Ureter (tissue), 1 donor: Measurements from ENCODE around the gene BPI. TPM values are rescaled to one million over a fixed set of nuclear protein-coding genes. Genes with fewer than 3 reads are reported as not detected.
"Not testable (repeated sequence)": the region's sequence is repeated elsewhere in the genome, so short reads cannot be mapped to it uniquely, and the experiment has no call there.

Experiments used
- DNase-seq: peaks from one replicate; pipeline ENCODE4 v3.0.0-alpha.2; 2020; ENCODE audit warnings: low spot score
- total RNA-seq: library from RNA; stranded (reverse); gene quantifications from one replicate; pipeline ENCODE4 v1.2.4, GENCODE V29; 2023
- donor health status: DM: yes; HTN: yes; CAD: no.

BPI gene
- not detected for total RNA-seq

DNA sequence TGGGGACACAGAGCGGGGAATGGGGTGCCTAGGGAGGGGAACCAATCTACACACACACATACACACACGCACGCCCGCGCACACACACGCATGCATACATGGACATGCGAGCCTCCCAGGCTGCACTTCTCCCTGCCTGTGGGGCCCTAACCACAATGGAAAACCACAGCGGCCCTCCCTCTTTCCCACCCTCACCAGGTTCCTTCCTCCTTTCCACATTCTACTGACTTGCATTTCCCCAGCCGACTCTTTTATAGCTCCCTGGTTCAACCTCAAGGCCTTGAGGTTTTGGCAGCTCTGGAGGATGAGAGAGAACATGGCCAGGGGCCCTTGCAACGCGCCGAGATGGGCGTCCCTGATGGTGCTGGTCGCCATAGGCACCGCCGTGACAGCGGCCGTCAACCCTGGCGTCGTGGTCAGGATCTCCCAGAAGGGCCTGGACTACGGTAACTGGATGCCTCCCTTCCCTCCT, at the start of gene BPI:
Gene BPI (plus strand): TSS at position 249 of the 472 bp plus-strand sequence. CDS start 68 bp downstream, at position 317.
- no peak for DNase-seq

DNA sequence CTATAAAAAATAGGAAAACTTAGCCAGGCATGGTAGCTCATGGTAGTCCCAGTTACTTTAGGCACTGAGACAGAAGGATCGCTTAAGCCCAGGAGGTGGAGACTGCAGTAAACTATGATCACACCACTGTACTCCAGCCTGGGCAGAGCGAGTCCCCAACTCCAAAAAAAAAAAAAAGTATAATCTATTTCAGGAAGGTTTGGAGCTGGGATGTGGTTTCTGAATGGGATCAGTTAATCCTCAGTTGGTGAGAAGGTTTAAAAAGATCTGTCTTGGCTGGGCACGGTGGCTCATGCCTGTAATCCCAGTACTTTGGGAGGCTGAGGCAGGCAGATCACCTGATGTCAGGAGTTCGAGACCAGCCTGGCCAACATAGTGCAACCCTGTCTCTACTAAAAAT, 49.3 kb upstream of the BPI start:
- not testable (repeated sequence) for DNase-seq

DNA sequence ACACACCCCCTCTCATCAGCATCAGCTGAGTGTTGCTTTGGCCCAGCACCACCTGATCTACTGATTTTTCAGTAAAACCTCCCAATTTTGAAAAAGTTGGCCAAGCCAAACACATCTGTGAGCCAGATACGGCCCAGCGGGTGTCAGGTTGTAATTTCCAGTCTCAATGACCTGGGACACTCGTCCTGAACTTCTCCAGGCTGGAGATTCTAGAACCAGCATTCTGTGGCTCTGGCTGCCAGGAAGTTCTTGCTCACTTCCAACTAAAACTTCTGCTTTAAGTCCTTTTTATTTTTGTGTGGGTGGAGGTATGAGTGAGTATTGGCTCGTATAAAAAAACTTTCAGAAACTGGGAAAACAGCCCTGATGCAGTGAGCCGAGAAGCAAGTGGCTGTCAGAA, 48.6 kb upstream of the BPI start:
- no peak for DNase-seq

DNA sequence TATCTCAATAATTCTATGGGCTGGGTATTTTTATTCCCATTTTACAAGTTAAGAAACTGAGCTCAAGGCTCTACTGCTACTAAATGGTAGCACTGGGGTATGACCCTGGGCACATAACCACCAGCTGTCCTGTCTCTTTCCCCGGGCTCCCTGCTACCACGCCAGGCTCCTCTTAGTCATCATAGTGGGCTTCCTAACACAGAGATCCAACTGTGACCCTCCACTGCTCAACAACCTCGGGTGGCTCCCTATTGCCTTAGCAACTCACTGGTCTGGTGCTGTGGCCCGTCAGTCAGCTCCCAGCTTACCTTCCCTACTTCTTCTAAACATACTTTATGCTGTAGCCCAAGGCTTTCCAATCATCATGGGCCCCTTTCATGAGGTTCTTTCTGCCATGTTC, 47.9 kb upstream of the BPI start:
- DNase-seq, result no peak

DNA sequence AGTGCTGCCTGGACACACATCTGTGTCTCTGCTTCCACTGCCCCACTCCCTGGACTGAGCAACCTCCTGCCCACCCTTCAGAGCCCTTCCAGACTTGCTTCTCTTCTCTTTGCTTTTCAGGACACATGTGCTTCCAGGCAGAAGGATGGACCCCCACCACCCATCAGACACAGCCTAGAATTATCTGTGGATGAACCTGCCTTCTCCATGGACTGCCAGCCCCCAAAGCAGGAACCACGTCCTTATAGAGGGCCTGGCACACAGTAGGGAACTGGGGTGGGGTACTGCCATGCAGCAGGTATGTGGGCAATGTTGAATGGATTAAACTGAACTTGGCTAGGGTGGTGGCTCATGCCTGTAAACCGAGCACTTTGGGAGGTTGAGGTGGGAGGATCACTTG, 47.0 kb upstream of the BPI start:
- DNase-seq, result no peak

DNA sequence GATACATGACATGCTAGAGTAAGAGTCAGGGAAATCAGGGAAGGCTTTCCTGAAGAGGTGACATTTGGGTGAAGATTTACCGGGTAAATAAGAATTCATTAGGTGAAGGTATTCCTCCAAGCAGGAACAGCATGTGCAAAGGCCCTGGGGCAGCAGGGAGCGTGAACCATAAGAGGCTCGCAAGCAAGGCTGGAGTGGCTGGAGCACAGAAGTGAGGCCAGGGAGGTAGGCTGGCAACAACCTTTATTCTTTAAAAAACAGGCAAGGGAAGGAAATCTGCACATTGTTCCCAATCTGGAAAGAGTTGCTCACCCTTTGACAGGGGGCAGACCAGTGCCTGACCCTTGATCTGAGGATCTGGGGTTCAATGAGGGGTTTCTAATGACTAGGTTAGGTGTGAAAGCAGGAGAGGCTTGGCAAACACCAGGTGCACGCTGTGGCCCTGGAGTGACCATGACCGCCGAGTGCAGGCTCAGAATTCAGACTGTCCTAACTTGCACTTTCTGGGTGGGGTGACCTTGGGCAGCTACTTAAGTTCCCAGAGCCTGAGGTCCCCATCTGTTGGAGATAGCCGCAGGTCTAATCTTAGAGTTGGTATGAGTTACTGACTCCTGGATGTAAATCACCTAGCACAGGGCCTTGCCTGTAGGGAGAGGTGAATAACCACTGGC, 45.3 kb upstream of the BPI start:
- no peak for DNase-seq

DNA sequence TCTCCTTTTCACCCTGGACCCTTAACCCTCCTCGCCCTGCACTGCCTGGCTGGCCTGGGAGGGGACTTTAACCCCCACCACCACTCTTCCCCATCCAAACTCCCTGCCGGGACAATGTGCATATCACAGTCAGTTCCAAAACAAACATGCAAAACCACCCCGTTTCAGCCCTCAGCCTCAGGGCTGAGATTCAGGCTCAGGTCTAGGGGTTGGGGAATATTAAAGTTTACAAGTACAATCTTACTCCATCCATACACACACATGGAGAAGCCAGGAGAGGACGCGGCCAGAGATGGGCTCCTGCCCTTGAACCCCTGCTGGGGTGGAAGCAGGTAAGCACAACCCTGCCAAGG, 44.0 kb upstream of the BPI start:
- no peak for DNase-seq

DNA sequence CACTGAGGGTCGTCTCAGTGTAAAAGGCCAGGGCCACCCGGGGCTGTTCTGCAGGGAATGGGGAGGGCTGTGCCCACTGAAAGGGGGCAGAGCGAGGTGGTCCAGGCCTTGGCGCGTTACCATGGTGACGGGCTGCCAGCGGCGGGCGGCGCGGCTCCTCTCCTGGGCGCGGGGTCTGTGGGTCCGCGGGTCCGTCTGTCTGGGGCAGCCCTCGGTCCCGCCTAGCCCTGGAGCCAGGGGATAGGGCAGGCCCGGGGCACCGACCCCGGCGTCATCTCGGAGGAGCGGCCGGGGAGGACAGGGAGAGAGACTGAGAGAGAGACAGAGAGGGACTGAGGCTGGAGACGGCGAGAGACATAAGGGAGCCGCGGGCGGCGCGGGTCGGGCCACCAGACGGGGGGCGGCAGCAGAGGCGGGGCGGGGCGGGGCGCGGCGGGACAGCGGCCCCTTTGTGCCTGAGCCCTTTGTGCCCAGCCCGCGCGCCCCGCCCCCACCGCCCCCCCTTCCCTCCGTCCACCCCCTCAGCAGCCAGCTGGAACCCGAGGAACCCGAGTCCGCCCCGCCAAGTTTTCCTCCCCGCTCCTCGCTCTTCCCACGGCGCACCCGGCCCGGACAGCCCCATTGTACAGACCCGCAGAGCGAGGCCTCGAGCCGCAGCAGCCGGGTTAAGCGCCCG, 43.4 kb upstream of the BPI start, which contains the start of gene KIAA1755:
Gene KIAA1755 (minus strand): TSS at position 358 of the 676 bp plus-strand sequence. CDS start 235 bp downstream, at position 123.
- no peak for DNase-seq

DNA sequence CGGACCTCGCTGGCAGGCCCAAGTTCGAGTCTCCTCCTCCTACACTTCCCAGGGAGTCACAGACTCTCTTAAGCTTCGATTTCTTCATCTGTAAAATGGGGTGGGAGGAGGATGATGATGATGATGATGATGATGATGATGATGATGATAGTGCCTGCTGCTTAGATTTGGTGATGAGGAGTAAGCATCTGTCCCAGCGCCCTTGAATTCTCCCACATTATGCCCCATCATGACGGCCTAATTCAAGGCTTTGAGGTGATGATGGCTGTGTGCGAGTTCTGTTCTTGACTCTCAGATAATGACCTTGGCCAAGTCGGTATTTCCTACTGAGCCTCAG, 42.9 kb upstream of the BPI start:
- no peak for DNase-seq

DNA sequence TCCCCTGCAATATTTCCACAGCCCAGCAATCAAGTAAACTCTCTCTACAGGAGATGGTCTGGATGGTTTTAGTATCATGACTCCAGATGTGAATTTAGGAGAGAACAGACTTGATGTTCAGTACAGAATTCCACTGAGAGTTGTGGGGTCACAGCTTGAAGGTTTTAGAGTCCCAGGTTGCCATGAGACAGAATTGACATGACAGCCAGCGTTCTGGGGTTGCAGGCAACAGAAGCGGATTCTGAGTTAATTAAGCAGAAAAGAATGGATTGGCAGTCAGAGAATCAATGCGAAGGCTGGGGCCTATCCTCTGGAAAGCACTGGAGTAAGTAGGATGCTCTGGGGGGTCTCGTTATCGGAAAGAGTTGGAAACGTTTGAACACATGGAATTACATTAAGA, 41.0 kb upstream of the BPI start:
- DNase-seq, result no peak

DNA sequence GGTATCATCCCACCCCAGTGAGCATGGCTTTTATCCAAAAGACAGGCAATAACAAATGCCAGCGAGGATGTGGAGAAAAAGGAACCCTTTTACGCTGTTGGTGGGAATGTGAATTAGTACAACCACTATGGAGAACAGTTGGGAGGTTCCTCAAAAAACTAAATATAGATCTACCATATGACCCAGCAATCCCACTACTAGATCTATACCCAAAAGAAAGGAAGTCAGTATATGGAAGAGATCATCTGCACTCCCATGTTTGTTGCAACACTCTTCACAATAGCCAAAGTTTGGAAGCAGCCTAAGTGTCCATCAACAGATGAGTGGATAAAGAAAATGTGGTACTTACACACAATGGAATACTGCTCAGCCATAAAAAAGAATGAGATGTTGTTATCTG, 37.5 kb upstream of the BPI start:
- no peak for DNase-seq

DNA sequence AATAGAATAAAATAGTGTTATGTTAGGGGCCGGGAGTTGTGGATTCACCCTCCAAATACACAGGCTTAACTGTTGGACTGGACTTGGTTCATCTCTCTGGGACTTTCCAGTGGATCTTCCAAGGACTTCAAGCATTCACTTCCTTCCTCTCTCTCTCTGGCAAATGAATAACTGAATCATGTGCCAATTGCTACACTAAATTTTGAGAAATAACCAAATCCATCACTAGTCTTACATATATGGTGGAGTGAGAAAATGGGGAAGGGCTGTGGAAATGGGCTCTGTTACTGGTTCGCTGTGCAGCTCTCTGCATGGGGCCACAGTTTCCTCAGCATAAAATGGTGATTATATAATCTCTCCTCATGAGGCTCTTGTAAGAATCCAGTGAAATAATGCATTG, 36.7 kb upstream of the BPI start:
- no peak for DNase-seq

DNA sequence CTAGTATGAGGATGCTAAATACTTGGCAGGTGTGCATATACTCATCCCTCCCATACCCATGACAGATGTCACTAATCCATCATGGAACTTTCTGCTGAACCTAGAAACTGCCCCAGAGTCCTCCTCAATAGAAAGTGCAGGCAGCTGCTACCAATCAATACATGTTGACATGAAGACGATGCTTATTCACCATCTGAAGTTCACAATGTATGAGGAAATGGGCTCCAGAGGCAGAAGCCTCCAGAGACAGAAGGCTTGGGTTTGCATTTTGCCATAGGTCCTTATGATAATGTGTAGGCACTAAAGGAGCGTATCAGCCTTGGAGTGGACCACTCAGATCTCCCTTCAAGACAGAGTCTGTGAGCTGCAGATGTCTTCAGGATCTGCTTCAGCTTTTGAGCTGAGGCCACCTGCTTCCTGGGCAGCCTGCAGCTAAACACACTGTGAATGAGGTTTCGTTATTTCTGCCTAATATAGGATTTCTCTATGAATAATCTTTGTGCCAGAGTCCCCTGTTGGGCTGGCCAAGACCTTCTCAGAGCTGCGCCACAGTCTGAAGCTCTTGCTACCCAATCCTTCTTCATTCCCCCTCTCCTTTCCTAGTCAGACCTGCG, 35.9 kb upstream of the BPI start:
- DNase-seq, result no peak

DNA sequence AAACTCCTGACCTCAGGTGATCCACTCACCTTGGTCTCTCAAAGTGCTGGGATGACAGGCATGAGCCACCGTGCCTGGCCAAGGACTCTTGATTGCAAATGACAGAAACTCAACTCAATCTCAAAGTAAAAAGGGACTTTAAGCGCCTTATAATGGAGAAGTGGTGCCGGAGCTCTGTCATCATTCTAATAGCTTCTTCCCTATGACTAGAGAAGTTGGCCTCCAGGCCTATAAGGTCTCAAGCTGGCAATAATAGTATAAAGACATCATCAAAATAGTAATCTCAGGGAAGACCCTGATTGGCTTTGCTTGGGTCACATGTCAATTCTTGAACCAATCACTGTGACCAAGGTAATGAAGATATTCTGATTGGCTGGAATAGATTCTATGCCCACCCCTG, 34.9 kb upstream of the BPI start:
- no peak for DNase-seq

DNA sequence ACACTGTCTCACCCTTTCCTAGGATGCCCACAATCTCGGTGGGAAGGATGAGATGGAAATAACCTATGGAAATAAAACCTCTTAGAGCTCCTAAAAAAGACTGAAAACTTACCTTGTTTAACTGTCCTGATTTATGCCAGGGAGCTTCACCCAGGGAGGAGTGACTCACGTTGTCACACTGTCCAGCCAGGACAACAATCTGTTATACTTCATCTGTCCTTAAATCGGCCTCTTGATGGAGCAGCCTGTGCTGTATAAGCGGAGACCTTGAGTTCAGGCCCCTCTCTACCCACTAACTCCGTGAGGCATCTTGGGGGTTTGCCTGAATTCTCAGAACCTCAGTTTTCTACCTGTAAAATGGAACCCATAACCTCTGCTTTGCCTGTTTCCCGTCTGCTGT, 34.2 kb upstream of the BPI start:
- no peak for DNase-seq

DNA sequence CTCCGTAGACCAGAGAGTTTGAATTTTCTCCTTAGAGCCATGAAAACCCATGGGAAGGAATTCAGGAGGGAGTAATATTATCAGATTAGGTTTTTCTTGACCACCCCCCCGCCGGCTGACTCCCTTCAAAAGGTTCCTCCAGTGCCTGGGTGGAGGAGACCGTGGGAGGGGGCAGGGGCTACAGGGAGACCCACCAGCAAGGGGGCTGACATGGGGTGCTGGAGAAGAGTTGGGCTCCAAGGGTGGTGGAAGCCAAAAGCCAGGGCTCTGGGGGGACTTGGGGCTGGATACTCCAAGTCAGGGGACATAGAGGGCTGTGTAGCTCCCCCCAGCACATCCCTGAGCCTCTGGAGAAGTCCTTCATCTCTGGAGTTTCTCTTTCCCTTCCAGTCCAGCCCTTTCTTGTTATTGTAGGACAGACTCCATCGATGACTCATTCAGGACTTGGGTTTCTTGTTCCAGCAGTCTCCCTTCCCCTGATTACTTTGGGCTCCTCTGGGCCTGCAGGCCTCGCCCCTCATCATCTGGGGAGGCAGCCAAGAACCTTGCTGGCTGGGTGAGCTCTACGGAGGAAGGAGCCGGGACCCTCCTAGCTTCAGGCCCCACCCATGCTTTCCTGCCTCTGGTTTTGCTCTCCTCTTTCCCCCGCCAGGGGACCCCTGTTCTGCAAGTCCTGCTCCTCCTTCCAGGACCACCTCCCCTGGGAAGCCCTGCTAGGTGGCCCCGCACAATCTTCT, 32.9 kb upstream of the BPI start:
- peak; percentile 67 for DNase-seq

DNA sequence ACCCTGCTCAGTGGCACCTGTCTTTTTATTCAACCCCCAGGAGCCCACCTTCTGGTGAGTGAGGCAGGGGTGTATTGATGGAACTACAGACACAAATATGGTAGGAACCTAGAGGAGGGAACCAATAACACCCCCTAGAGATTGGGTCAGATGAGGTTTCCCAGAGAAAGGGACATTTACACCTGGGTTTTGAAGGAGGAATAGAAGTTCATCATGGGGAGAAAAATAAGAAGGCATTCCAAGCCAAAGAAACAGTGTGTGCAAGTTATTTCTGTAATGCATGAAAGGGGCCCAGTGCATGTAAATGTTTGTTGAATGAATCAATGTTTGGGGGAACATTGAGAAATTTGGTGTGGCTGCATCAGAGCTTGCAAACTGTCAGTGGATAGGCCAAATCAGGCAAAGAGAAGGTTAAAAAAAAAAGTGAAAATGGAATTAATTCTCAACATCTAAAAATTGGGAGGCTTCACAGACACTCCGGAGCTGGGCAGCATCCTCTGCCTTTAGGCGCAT, 32.3 kb upstream of the BPI start:
- DNase-seq, result no peak

DNA sequence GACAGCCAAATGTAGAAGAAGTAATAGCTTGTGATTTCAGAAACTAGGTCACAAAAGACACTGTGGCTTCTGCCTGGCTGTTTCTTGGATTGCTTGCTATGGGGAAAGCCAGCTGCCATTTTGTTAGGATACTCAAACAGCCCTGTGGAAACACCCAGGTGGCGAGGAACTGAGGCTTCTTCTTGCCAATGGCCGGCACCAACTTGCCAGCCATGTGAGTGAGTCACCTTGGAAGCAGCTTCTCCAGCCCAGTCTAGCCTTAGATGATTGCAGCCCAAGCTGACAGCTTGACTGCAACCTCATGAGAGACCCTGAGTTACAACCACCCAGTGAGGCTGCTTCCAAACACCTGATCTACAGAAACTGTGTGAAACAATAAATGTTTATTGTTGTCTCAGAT, 31.6 kb upstream of the BPI start:
- DNase-seq, result no peak

DNA sequence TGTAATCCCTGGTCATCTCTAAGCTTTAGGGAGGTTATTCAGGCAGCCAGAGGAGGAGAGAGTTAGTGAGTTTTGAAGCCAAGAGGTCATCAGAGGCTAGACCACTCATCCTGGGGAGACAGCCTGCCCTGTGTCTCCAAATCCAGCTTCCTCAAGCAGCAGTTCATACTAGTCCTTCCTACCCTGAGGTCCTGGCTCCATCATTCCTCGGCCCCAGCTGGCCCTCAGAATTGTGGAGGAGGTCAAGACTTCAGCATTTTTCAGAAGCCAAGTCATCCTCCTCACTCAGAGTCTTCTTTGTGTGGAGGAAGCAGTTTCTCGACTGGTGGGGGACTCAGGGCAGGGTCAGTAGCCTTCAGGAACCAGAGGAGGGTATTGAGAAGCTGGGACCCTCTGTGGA, 31.0 kb upstream of the BPI start:
- no peak for DNase-seq

DNA sequence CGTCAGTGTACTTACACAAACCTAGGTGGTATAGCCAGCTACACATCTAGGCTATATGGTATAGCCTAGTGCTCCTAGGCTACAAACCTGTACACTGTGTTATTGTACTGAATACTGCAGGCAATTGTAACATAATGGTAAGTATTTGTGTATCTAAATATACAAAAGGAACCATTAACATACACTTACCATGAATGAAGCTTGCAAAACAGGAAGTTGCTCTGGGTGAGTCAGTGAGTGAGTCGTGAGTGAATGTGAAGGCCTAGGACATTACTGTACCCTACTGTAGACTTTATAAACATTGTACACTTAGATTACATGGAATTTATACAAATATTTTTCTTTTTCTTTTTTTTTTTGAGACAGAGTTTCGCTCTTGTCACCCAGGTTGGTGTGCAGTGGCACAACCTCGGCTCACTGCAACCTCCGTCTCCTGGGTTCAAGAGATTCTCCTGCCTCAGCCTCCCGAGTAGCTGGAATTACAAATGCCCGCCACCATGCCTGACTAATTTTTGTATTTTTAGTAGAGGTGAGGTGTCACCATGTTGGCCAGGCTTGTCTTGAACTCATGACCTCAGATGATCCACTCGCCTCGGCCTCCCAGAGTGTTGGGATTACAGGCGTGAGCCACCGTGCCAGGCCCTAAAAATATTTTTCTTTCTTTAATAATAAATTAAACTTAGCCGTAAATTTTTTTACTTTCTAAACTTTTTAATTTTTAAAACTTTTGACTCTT, 28.0 kb upstream of the BPI start:
- no peak for DNase-seq

DNA sequence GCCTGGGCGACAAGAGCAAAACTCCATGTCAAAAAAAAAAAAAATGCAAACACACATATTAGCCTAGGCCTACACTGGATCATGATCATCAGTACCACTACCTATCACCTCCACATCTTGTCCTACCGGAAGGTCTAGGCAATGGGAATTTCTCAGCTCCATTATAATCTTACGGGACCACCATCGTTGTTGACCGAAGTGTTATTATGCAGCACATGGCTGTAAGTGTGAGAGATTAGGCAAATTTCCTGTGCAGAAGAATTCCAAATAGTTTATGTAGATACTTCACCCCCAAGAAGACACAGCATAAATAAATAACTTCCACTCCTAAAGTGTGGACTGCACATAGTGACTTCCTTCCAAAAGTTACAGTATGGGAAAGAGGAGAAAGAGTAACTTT, 26.7 kb upstream of the BPI start:
- no peak for DNase-seq

DNA sequence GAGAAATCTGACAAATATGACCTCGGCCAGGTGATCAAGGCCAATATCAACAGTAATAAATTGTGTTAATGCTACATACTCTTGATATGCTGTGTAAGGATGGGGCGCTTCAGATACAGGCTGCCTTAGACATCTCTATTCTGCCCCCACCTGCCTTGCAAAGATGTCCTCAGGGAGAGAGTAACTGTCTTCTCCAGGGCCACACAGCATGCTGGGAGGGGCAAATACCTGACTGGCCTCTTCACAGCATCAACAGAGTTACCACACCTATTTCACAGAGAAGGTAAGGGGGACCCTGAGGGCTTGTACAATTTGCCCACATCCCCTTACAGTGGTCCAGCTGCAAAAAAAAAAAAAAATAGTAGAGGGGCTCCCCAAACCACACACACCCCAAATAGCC, 26.3 kb upstream of the BPI start:
- no peak for DNase-seq
